ENCODE measurements around the gene UGT1A4. TPM values are rescaled to one million over a fixed set of nuclear protein-coding genes. Genes with fewer than 3 reads are reported as not detected.

UGT1A4 gene
- total and polyA plus RNA-seq, 9 of the 15 experiments (the other 6 are each of a cell fraction or from before 2014, with no cell fraction given): not detected

DNA sequence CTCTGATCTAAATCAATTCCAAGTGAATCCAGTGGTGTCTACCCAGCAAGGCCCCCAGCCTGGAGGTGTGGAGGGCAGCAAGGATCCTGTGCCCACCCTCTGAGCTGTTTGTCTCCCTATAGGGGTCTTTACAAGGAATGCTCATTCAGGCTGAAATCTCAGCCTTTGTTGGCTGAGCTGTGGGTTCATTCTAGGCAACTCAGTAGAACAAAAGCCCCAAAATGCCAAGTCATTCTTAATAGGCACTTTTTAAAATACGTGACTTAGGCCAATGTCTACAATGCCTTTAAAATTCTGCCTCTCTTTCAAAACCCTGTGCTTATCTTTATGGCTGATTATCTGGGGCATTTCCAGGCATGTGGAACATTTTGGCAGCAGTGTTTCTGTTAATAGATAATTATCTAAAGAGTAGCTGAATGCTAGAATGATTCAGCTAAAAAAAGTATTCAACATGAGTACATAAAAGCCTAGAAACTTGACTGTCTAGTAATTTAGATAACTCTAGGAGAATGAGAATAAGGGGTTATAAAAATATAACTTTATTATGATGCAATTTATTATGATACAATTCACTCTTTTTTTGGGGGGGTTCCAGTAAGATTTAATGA lies 18.4 kb upstream of the UGT1A4 start (continued):
- TF ChIP-seq, protein P1, sequence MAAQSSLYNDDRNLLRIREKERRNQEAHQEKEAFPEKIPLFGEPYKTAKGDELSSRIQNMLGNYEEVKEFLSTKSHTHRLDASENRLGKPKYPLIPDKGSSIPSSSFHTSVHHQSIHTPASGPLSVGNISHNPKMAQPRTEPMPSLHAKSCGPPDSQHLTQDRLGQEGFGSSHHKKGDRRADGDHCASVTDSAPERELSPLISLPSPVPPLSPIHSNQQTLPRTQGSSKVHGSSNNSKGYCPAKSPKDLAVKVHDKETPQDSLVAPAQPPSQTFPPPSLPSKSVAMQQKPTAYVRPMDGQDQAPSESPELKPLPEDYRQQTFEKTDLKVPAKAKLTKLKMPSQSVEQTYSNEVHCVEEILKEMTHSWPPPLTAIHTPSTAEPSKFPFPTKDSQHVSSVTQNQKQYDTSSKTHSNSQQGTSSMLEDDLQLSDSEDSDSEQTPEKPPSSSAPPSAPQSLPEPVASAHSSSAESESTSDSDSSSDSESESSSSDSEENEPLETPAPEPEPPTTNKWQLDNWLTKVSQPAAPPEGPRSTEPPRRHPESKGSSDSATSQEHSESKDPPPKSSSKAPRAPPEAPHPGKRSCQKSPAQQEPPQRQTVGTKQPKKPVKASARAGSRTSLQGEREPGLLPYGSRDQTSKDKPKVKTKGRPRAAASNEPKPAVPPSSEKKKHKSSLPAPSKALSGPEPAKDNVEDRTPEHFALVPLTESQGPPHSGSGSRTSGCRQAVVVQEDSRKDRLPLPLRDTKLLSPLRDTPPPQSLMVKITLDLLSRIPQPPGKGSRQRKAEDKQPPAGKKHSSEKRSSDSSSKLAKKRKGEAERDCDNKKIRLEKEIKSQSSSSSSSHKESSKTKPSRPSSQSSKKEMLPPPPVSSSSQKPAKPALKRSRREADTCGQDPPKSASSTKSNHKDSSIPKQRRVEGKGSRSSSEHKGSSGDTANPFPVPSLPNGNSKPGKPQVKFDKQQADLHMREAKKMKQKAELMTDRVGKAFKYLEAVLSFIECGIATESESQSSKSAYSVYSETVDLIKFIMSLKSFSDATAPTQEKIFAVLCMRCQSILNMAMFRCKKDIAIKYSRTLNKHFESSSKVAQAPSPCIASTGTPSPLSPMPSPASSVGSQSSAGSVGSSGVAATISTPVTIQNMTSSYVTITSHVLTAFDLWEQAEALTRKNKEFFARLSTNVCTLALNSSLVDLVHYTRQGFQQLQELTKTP (IDR thresholded peaks at IDR 0.05; ENCODE audit: low read depth in 1 of 2, partially characterized antibody in 2 of 2): no peak
- TF ChIP-seq ASH1L (IDR thresholded peaks at IDR 0.05; ENCODE audit: borderline replicate concordance, low read depth, partially characterized antibody): no peak
- TF ChIP-seq HMG20A (CRISPR knock-in tag; conservative IDR thresholded peaks at IDR 0.05): no peak
- TF ChIP-seq ETV1 (tag; conservative IDR thresholded peaks at IDR 0.05; ENCODE audit: low read depth): no peak
- no peak for TF ChIP-seq ZBTB8A (IDR thresholded peaks at IDR 0.05; ENCODE audit: partially characterized antibody)
- no peak for TF ChIP-seq ZKSCAN1 (IDR thresholded peaks at IDR 0.05; ENCODE audit: low read depth, low read length)
- no peak for TF ChIP-seq SUPT5H (IDR thresholded peaks at IDR 0.05)
- TF ChIP-seq, protein P2, sequence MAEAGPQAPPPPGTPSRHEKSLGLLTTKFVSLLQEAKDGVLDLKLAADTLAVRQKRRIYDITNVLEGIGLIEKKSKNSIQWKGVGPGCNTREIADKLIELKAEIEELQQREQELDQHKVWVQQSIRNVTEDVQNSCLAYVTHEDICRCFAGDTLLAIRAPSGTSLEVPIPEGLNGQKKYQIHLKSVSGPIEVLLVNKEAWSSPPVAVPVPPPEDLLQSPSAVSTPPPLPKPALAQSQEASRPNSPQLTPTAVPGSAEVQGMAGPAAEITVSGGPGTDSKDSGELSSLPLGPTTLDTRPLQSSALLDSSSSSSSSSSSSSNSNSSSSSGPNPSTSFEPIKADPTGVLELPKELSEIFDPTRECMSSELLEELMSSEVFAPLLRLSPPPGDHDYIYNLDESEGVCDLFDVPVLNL (CRISPR knock-in tag; IDR thresholded peaks at IDR 0.05; ENCODE audit: low read depth): no peak
- TF ChIP-seq BHLHE40 (IDR thresholded peaks at IDR 0.05; ENCODE audit: low read length): peak; percentile 59
- no peak for TF ChIP-seq POLR2B (IDR thresholded peaks at IDR 0.05; ENCODE audit: low read depth, partially characterized antibody)
- no peak for TF ChIP-seq CBFB (CRISPR knock-in tag; IDR thresholded peaks at IDR 0.05)
- no peak for TF ChIP-seq PCBP1 (IDR thresholded peaks at IDR 0.05; ENCODE audit: low read depth, low read length, poor library complexity, severe bottlenecking)
- TF ChIP-seq CC2D1A (IDR thresholded peaks at IDR 0.05): no peak
- 0 out of 2 replicates have a peak, but pooled peaks have one; percentile 34 for TF ChIP-seq MTA3 (IDR thresholded peaks at IDR 0.05; ENCODE audit: borderline replicate concordance)
- TF ChIP-seq PTBP1 (IDR thresholded peaks at IDR 0.05; ENCODE audit: low read depth, low read length): no peak
- TF ChIP-seq OTX1 (CRISPR knock-in tag; IDR thresholded peaks at IDR 0.05): no peak
- TF ChIP-seq HDGF (IDR thresholded peaks at IDR 0.05): no peak

Measured in K562 (cell line).